GM21528 (cell line): ENCODE results near the gene LYST.

ENCODE experiments used
- ATAC-seq: cut with Tn5 transposase; IDR thresholded peaks from one replicate; pipeline ENCODE4 v1.9.1; 2021; ENCODE audit warnings: mild to moderate bottlenecking, moderate library complexity; ENCODE audit not compliant: unreplicated experiment, low FRiP score

LYST gene

DNA sequence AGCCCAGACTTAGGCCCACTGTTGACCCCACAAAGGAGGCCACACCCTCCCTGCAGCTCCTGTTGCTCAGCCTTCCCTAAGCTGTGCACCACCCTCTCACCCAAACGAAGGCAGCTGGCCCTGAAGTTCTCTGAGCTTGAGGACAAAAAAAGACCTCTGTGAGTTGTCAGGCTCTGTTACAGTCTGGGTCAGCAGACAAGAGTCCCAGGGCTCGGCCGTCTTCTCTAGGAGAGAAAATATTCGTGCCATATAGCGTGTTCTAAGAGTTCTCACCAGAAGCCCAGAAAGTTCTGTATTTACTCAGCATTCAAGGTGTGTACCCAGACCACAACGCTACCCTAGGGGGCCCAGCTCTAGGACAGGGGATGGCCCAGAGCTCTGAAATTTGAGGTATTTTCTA, 25.5 kb upstream of the LYST start:
- ATAC-seq, result no peak

DNA sequence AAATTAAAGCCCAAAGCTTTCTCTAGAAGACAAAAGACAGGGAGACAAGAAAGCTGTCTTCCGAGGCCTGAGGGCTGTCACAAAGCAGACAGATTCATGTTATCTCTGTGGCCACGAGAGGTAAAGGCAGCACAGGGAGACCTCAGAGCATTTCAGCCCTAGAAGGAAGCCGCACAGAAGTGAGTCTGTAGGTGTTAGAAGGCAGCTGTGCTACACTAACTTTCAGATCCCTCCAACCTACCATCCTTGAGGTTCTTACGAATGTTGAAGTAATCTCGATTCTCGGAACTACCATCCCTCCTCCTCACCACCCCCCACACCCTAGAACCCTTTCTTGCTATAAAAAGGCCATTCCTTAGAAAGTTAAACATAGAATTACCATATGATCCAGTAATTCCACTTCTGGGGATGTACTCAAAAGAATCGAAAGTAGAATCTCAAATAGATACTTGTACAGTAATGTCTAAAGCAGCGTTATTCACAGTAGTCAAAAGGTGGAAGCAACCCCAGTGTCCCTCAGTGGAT, 21.5 kb upstream of the LYST start:
- ATAC-seq, result peak; percentile 90

DNA sequence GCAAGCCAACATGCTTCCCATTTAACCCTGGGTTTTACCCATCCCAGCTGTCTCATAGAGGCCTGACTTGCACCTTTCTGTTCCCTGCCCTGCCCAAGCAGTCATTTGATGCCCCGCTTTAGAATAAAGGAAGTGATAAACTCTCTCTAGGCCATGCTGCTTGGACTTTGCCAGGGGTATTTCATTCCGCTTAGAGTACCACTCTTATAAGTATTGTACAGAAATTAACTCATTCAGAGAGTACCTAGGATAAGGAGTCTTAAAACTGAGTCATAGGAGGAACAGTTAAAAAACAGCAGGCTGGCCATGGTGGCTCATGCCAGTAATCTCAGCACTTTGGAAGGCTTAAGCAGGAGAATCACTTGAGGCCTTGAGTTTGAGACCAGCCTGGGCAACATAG, 21.0 kb upstream of the LYST start:
- ATAC-seq, result peak; percentile 3

DNA sequence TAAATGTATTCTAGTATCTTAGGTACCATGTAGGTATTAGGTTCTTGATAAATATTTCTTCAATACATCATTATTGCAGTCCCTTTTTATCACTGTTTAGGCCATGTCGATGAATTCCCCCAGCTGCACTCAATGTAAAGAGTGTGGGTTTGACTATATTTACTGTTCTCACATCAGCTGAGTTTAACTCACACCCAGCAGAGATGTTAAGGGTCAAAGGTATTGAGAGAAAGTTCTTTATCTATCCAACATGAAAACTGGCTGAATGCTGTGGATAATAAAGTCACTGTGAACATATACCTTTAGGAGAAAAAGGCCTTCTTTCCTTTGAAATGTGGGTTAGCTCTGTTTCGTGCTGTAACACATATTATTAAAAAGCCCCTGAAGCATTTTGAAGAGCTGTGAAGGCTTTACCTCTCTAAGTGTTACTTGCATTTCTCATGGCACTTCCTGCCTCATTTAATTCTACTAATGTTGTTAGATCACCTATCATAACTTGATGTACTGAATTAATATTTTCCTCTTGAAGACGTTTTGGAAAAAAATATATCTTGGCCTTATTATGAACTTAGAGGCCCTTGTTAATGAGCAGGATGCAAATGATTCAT, 19.1 kb upstream of the LYST start:
- no peak for ATAC-seq

DNA sequence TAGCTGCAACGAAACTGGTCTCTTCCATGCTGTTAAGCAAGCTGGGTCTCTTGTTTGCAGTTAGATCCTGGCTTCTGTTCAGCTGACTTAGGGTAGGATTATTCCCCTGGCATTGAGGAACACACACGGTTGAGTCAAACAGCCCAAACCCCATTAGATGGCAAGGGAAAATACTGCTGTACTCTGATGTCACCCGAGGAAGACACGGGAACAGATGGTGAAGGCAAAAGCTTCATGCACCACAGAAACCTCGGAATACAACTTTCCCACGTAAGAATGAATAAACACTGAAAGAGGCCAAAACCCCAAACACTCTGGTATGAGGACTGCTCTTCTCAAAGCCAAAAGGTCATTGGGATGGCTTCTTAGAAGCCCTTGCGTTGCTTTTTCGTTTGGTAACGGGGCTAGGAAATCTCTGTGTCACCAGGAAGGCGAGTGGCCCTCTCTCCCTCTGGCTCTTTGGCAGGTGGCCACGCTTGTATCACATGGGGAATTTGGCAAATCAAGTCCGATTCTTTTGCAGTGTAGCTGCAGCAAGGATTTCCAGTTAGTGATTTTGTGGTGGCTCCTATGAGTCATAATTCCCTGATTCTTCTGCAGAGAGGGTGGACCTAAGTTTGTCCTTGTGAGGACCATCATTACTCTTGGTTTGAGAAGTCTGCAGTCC, 16.7 kb upstream of the LYST start:
- no peak for ATAC-seq

DNA sequence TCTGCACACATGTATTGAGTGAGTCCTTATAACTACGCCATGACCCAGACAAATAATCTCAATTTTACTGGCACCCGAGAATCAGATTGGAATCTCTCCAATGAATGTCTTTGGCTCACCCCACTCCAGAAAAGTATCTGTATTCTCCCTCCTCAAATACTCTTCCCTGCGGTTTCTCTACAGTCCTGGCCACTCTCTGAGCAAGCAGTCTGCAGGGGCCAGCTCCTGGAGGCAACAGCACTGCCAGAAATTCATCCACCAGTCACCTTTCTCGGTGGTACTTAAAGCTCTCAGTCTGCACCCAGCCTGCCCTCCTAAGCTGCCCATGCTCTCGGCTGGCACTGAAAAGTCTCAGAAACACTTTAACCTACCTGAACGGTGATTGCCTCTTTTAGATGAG, 16.1 kb upstream of the LYST start:
- ATAC-seq, result no peak

DNA sequence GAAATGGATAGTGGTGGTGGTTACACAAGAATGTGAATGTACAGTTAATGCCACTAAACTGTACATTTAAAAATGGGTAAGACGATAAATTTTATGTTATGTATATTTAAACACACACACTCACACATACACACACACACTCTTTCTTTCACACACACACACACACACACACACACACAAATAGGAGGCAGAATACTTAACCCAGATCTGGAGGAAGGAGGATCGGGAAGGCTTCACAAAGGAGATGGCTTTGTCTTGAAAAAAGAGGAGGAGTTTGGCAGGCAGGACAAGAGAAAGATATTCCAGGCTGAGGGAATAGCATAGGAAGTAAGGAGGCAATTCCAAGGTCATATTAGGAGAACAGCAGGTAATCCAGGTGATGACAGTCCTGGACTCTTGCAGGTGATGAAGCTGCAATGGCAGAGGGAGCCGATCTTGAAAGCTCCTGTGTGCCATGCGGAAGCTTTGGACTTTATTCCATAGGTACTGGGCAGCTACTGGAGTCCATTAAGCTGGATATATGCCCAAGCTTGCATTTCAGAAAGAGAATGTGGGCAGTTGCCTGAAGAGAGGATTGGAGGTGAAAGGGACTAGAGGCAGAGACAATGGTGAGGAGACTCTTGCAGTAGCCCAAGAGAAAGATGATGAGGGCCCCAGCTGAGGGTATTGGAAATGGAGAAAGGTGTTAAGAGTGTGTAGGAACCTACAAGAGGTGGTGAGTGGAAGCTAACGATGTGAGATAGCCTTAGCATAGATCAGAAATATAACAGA, 15.4 kb upstream of the LYST start:
- ATAC-seq, result no peak

DNA sequence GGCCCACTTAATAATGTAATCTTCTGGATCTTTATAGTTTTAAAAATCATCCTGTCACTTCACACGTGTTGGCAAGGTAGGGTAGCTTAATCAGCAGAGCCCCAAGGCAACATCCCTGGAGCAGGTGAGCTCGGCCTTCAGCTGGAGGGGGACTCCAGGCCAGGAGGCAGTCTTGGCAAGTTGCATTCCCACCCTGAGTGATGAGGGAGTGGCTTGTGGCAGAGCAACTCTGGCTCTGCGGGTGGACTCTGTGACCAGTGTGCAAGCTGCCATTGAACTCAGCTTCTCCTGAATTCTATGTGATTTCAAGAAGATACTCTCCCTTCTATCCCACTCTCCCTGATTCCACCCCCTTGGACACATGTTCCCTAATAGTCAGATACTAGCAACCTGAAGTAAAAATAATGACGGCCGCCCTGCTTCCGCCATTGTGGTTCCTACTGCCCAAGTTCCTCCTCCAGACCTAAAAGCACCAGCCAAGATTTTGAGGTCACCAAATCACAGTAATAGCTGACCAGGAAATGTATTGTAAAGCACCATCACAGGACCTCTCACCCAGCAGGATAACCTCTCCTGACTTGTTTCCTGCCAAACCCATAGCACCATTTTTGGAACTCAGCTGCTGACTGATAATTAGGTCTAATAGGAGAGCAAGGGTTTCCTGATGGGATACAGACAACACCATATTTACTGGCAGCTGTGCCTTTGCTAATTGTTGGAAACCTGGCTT, 11.5 kb upstream of the LYST start:
- ATAC-seq, result no peak

DNA sequence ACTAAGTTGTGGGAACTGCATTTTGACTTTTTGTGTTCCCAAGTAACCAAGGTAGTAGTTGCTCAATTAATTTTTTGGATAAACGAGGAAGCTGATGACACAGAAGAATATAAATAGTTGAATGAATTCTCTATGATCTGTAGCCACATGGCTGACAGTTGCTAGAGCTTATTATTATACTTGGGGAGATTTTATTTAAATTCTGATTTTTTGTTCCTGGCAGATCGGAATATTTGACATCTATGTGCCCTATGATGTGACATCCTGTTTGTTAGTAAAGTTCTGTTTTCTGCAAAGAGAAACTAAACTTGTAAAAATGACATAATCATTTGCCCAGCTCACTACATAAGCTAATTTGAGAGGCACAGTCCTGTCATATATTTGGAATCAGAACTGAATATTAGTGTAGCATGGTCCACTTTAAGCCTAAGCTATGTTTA, 9.7 kb upstream of the LYST start:
- no peak for ATAC-seq

DNA sequence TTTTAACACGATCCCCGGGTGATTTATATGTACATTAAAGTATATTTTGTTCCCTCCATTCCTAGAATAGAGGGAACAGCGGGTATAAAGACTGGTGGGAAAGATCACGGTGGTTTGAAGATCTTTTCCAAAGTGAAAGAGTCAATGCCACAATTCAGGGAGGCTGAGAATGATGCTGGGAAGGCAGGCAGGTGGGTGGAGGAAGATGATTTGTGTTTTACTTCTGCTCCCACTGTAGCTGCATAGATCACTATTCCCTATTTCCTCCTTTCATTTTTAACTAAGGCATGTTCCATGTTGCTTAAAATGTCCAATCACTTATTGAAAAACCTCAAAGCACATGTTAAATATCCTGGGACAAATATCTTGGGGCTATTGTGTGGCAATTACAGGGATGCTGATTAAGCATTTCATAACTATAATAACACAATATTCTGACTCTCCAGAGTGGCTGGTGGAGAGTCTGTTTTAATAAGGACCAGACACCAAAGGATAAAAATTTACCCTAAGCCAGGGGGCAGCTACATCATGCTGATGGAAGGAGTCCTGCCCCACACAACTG, 8.4 kb upstream of the LYST start:
- no peak for ATAC-seq

DNA sequence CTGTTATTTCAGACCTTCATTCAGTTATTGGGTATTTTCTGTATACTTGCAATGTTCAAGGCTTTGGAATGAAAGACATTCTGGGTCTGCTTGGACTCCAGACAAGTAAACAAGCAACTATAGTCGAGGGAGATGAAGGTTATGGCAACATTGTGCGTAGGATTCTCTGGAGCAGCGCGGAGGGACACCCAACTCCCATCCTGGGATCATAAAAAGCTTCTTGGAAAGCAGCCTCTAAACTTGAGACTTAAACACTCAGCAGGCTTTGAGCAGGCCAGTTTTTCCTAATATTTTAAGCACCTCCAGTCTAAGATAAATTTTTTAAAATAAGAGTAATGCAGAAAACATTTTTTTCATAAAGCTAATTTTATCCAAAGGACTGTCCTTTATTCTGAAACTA, 7.6 kb upstream of the LYST start:
- no peak for ATAC-seq

DNA sequence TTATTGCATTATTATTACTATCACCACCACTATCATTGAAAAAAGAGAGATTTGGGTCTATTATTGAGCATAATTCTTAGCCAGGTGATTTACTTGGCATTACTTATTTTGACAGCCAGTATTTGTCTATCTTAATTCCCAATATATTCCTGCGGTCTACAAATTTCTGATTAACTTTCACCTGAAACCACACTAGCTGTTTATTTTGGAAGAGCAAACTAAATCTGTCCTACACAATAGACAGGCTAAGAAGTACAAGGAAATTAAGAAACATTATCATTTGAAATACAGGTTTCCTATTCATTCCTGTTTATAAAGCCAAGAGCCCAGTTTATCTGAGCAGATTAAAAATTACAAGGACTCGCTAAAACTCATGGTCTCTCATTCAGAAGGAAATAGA, 6.9 kb upstream of the LYST start:
- no peak for ATAC-seq

DNA sequence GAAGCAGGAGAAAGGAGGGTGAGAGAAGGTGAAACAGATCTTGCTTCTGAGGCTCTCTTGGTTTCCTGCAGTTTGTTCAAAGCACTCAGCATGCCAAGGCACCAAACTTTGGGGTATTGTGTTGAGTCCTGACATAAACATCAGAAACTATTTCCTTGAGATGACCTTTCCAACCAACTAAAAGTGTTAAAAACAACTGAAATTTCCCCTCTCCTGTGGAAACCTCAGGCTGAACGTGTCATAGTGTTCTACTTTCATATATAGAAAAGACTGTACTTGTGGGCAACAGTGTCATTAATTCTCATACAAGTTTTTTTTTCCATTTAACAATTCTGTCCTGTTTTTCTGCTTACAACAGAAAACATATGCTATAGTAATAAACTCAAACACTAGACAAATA, 6.3 kb upstream of the LYST start:
- no peak for ATAC-seq

DNA sequence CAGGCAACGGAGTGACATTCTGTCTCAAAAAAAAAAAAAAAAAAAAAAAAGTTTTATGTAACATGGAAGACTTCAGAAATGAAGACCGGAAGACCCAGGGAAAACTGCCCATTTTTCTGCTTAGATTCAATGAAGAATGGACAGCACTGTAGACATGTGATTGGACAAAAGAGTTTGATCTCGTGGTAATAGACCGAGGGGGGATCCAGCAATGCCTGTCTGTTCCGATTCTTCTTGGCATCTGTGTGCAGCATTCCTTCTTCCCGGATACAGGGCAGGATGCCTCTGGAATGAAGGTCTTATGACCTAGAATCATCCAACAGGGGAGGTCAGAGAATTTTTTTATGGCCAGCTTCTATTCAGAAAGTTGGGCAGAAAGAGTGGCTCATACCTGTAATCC, 5.6 kb upstream of the LYST start:
- ATAC-seq, result no peak

DNA sequence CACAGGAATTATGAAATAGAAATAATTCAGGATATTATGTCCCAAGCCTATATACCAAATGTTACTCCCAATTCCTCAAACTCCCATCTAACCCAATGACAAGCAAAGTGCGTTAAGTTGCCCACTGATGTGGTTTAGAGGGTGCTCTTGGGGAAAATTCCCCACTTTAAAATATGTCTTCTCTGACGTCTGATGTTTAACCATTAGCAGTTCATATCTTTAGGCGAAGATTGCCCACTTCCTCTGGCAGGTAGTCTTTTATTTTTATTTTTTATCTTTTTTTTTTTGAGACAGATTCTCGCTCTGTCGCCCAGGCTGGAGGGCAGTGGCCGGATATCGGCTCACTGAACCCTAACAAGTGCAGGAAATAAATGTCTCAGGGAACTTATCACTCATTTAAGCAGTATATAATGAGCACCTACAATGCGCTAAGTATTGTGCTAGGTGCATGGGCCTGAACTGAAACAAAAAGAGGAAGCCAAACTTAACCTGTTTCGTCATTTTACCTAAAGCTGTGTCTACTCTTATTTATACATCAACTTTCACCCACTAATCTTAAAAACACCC, 1.3 kb upstream of the LYST start:
- ATAC-seq, result peak; percentile 33

DNA sequence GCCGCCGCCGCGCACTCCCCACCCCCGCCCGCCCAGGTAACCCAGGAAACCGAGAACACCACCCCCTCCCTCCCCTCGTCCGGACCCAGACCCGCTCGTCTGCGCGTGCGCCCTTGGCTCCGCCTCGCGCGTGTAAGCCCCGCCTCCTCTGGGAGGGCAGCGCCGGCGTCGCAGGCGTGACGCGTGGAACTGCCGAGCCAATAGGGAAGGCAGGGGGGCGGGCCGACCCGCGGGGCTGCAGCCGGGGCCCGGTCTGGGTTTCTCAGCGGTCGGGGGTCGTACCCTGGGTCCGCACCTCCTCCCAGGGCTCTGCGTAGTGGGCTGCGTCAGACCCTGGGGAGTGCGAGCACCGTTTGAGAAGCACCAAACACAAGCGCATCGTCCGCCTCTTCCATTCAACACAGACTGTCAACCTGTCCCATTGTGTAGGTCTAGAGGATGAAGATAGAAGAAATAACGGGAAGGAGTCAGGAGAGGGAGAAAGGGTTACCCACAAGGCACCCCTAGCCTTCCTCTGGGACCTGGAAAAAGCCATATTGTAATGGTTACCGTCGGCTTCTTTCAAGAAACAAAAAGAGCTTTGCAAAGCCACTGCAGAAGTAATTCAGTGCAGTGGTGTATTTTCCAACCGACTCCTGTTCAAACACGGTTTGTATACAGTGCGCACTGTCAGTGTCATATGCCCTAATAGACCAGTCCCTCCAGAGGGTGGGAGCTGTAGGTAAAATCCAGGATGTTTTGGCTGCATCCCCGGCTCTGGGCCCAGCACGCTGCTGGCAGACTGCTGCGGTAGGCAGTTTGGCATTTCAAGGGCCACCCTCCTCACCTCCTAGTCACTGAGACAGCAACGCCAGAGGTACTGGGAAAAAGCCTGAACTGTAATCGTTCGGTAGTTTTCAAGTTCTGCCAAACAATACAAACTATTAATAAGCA, 473 bp upstream of the LYST start:
- peak; percentile 62 for ATAC-seq

DNA sequence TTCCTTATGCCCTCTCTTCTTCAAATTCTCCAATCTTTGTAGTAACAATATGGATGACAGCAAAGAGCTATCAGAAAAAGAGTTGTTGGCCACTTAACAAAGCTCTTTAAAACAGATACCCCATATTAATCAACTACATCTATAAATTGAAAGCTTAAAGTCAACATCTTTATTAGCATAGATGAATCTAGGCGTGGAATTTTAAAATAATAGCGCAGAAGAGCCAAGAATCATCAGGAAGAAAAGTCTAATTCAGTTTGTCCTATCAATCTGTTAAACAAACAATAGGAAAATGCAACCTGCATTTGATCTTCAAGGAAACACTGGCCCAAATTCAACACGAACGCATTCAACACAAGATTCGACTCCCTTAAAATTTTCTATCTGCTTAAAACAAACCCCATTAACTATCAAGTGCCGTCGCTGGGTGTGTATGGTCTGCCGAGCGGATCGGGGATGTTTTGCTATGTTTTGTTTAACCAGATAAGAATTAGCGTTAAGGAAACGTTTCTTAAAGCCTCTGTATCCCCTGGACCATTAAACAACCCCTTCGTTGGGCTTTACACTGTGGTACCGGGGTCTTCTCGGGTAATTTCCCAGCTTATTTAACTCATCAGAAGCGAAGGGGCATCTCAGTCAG, 1.0 kb downstream of the LYST start:
- ATAC-seq, result peak; percentile 0

DNA sequence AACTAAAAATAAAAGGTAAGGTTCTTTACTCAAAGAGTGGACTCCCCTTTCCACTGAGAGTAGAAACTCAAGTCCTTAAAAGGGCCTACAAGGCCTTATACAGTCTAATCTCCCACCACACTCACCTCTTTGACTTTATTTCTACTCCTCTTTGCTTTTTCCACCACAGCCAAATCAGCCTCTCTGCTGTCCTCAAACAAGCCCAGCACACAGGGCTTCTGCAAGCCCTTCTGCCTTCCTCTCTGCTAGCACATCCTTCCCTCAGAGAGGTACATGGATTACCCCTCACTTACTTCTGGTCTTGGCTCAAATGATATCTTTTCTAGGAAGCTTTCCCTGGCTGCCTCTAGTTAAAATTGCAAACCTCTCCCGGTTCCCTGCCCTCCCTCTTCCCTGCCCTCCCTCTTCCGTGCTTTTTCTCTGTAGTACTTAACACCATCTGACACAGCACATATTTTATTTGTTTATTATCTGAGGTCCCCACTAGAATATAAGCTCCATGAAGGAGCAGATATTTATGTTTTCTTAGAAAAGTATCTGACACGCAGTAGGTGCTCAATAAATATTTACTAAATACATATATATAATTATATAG, 1.7 kb downstream of the LYST start:
- no peak for ATAC-seq
